IPS DF 6.9 (cell line): Measurements from ENCODE around the gene DISC1.

ENCODE experiments used
- DNase-seq: peaks from one replicate; pipeline ENCODE4 v3.0.0-alpha.2; 2013; ENCODE audit warnings: low read depth, low spot score
- H3K27ac ChIP-seq: one replicate; pipeline ENCODE4 v1.5.1; 2013; ENCODE audit warnings: low read length, control low read depth
- H3K27me3 ChIP-seq: 2 replicates; pipeline ENCODE4 v1.6.1; 2013; ENCODE audit warnings: mild to moderate bottlenecking, low read length; ENCODE audit not compliant: control insufficient read depth, insufficient read depth
- H3K36me3 ChIP-seq: 2 replicates; pipeline ENCODE4 v1.6.1; 2013; ENCODE audit warnings: low read length; ENCODE audit not compliant: control insufficient read depth, insufficient read depth
- H3K4me1 ChIP-seq: 2 replicates; pipeline ENCODE4 v1.6.1; 2013; ENCODE audit warnings: low read length; ENCODE audit not compliant: control insufficient read depth, insufficient read depth
- H3K4me3 ChIP-seq: 2 replicates; pipeline ENCODE4 v1.5.1; 2013; ENCODE audit warnings: mild to moderate bottlenecking, low read length
- H3K9me3 ChIP-seq: 2 replicates; pipeline ENCODE4 v1.6.1; 2013; ENCODE audit warnings: low read length, inconsistent platforms; ENCODE audit not compliant: control insufficient read depth, insufficient read depth
- WGBS: extraction: QIAGEN DNeasy Blood & Tissue Kit; methylation state at CpG from one replicate; pipeline ENCODE4 v1.1.7; 2013; ENCODE audit warnings: mixed read lengths, missing lambda C conversion rate; ENCODE audit not compliant: insufficient read length, insufficient coverage; 5-methylcytosine and 5-hydroxymethylcytosine counted together

The DISC1 gene

DNA sequence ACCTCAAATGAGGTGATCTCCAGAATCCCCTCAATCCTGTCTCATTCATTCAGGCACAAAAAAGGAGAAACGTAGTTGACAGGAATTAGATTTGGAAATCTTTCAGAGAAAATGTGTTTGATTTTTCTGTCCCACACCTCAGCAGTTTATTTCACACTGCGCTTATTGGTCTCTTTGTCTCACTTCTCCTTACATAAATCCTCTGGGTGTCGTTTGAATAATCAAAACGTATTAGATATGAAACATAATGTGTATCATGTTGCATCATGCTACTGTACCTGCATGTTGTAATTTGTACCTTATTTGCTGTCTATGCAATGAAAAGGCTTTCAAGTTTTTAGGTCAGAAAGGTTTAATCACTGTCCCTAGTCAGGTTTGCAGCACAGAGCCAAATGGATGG lies 255.7 kb downstream of the DISC1 start:
- Histone ChIP-seq H3K4me3 (no peak overlapping the region), H3K9me3 (no peaks in the 10 kb centered on the region), H3K4me1 (no peaks in the 10 kb centered on the region), H3K27ac (no peak overlapping the region), H3K36me3 (no peaks in the 10 kb centered on the region), H3K27me3 (no peaks in the 10 kb centered on the region)
- no CpG with 5 or more reads among the region's 4 CpGs for WGBS
- no peak for DNase-seq

GRCh38 chr1:231882790-231883189 lies 256.2 kb downstream of the DISC1 start:
- H3K9me3 ChIP-seq = no peaks in the 10 kb centered on the region
- DNase-seq = no peak
- H3K4me1 ChIP-seq = no peaks in the 10 kb centered on the region
- WGBS = no CpG with 5 or more reads among the region's 8 CpGs
- H3K36me3 ChIP-seq = no peaks in the 10 kb centered on the region
- H3K27me3 ChIP-seq = no peaks in the 10 kb centered on the region
- H3K4me3 ChIP-seq = no peak overlapping the region
- no peak overlapping the region for H3K27ac ChIP-seq

GRCh38 chr1:231883382-231883781 lies 256.8 kb downstream of the DISC1 start:
- Histone ChIP-seq H3K27ac (no peak overlapping the region), H3K4me3 (no peak overlapping the region), H3K4me1 (no peaks in the 10 kb centered on the region), H3K36me3 (no peaks in the 10 kb centered on the region), H3K27me3 (no peaks in the 10 kb centered on the region), H3K9me3 (no peaks in the 10 kb centered on the region)
- peak; percentile 33 for DNase-seq
- WGBS = no CpG with 5 or more reads among the region's 1 CpG

DNA sequence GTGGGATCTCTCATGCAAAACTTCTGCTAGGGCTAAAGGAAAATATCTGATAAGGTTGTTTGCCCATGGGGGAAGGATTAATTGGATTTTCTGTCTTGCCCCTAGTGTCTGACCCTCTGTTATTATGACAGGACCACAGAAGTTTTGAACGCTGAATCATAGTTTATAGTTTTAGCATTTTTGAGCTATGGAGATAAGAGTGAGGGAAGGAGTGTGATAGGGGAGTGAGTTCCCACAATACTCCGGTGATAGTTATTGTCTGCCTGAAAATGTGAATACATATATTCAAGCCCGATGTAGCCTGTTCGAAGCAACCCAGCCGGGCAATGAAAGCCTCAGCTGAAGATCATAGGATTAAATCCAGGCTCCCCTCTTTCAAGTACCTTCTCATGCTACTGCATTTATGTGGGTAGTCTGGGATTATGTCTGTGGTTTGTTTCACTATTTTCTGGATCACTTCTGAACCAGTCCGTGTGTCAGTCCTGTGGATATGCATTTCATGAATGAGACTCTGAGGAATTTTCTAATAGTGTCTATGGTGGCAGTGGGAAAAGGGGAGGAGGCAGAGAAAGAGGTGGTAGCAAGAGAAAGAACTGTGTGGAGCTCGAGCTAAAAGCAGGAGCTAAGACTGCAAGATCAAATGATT lies 258.7 kb downstream of the DISC1 start:
- Histone ChIP-seq H3K4me3 (no peak overlapping the region), H3K36me3 (no peaks in the 10 kb centered on the region), H3K9me3 (no peaks in the 10 kb centered on the region), H3K4me1 (no peaks in the 10 kb centered on the region), H3K27me3 (no peaks in the 10 kb centered on the region), H3K27ac (no peak overlapping the region)
- no peak for DNase-seq
- no CpG with 5 or more reads among the region's 7 CpGs for WGBS

DNA sequence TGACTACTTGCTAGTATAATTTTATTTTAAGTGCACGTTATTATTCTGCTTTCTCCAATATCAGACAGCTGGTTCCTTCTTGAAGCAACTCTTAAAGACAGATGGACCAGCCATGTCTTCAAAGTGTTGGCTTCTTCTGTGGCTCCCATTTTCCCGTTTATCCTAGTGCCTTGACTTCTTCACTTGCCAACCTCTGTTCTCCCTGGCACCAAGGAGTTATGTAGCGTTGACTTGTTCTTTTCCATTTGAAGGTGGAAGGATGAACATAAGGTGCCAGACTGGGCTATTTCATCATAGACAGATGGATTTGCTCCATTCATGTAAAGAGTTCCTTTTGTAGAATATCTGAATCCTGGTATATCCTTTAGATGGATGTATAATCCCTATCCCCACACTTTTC lies 260.6 kb downstream of the DISC1 start:
- DNase-seq = no peak
- no peaks in the 10 kb centered on the region for H3K9me3 ChIP-seq
- H3K4me1 ChIP-seq = no peaks in the 10 kb centered on the region
- H3K27me3 ChIP-seq = no peaks in the 10 kb centered on the region
- no peaks in the 10 kb centered on the region for H3K36me3 ChIP-seq
- no peak overlapping the region for H3K27ac ChIP-seq
- no CpG with 5 or more reads among the region's 3 CpGs for WGBS
- H3K4me3 ChIP-seq = no peak overlapping the region

GRCh38 chr1:231887866-231888265 lies 261.3 kb downstream of the DISC1 start:
- Histone ChIP-seq H3K27ac (no peak overlapping the region), H3K27me3 (no peaks in the 10 kb centered on the region), H3K4me1 (no peaks in the 10 kb centered on the region), H3K9me3 (no peaks in the 10 kb centered on the region), H3K36me3 (no peaks in the 10 kb centered on the region), H3K4me3 (no peak overlapping the region)
- no CpG with 5 or more reads among the region's 6 CpGs for WGBS
- DNase-seq = no peak

DNA sequence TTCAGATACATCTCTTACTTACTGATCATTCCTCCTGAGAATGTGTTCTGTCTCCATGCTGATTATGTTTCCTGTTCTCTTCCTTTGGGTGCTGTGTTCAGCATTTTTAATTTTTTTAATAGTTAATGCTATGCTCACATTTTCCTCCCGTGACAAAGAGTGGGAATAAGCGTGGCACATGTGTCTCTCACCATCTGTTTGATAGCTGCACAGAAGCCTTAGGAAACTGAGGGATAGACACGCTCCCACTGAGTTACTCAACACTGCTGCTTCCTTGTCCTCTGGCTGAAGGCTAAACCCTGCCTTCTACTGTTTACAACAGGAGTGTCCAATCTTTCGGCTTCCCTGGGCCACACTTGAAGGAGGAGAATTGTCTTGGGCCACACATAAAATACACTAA lies 264.2 kb downstream of the DISC1 start:
- no CpG with 5 or more reads among the region's 4 CpGs for WGBS
- no peaks in the 10 kb centered on the region for H3K27me3 ChIP-seq
- no peaks in the 10 kb centered on the region for H3K4me1 ChIP-seq
- no peak overlapping the region for H3K4me3 ChIP-seq
- no peak for DNase-seq
- H3K9me3 ChIP-seq = no peaks in the 10 kb centered on the region
- H3K36me3 ChIP-seq = no peaks in the 10 kb centered on the region
- H3K27ac ChIP-seq = no peak overlapping the region

GRCh38 chr1:231893400-231894102 lies 267.0 kb downstream of the DISC1 start:
- no peaks in the 10 kb centered on the region for H3K36me3 ChIP-seq

DNA sequence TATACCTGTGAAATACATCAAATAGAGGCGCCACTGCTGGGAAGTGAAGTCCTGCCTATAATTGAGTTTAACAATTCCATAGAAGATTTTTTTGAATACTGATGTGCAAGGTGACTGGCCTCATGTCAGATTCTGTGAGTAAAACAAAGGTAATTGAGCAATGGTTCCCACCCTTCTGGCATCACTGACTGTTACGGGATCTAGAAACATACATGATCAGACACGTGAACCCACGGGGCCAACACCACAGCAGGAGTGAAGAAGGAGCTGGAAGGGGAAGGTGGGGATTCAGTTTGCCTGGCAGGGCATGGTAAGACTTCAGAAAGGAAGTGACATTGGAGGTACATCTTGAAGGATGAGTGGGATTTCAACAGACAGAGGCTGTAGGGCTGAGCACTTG lies 270.2 kb downstream of the DISC1 start:
- Histone ChIP-seq H3K4me1 (no peaks in the 10 kb centered on the region; the same call in 1 of the 2 replicates), H3K36me3 (no peaks in the 10 kb centered on the region), H3K27ac (no peak overlapping the region), H3K9me3 (no peaks in the 10 kb centered on the region), H3K27me3 (no peaks in the 10 kb centered on the region), H3K4me3 (no peak overlapping the region)
- no peak for DNase-seq
- no CpG with 5 or more reads among the region's 4 CpGs for WGBS

More at GRCh38 chr1:231893400-231894102, 267.0 kb downstream of the DISC1 start:
- no peaks in the 10 kb centered on the region for H3K9me3 ChIP-seq
- DNase-seq = no peak
- H3K4me1 ChIP-seq = no peaks in the 10 kb centered on the region
- no peaks in the 10 kb centered on the region for H3K27me3 ChIP-seq
- 100% methylated on average over 1 of the region's 7 CpGs for WGBS
- H3K27ac ChIP-seq = no peak overlapping the region
- no peak overlapping the region for H3K4me3 ChIP-seq

- WGBS = no CpG with 5 or more reads among the region's 2 CpGs
- Histone ChIP-seq H3K36me3 (no peaks in the 10 kb centered on the region), H3K4me1 (no peaks in the 10 kb centered on the region; the same call in 1 of the 2 replicates)
Observed at GRCh38 chr1:231899046-231899445, 272.5 kb downstream of the DISC1 start.

More at GRCh38 chr1:231899046-231899445, 272.5 kb downstream of the DISC1 start:
- no peak overlapping the region for H3K4me3 ChIP-seq
- no peaks in the 10 kb centered on the region for H3K9me3 ChIP-seq
- no peak for DNase-seq
- H3K27ac ChIP-seq = no peak overlapping the region
- no peaks in the 10 kb centered on the region for H3K27me3 ChIP-seq
